GM06990 (cell line): ENCODE results near the gene ABCA8.
"Not testable (repeated sequence)": the region's sequence is repeated elsewhere in the genome, so short reads cannot be mapped to it uniquely, and the experiment has no call there.

ENCODE experiments used
- DNase-seq: peaks from one replicate; pipeline ENCODE4 v3.0.0-alpha.2; 2011; ENCODE audit not compliant: insufficient read length; ENCODE audit errors: extremely low read depth
- H3K27me3 ChIP-seq: replicated peaks from 2 replicates; pipeline ENCODE4 v1.6.0; 2011; ENCODE audit warnings: low read length; ENCODE audit not compliant: control insufficient read depth, insufficient read depth
- H3K36me3 ChIP-seq: 2 replicates; pipeline ENCODE4 v1.5.1; 2011; ENCODE audit warnings: low read length; ENCODE audit not compliant: control insufficient read depth, insufficient read depth
- H3K4me3 ChIP-seq: replicated peaks from 2 replicates; pipeline ENCODE4 v1.5.1; 2011; ENCODE audit warnings: low read depth, mild to moderate bottlenecking, control low read depth, low read length
- CTCF ChIP-seq: IDR thresholded peaks from 2 replicates; pipeline ENCODE4 v1.5.1; 2011; ENCODE audit warnings: low read length, control low read depth, mild to moderate bottlenecking, inconsistent platforms; ENCODE audit not compliant: insufficient read depth, poor library complexity, severe bottlenecking

The ABCA8 gene

GRCh38 chr17:68829211-68829610 is 126.0 kb downstream of the ABCA8 start:
- H3K27me3 ChIP-seq: no peaks in the 10 kb centered on the region
- no peak for TF ChIP-seq CTCF
- no peak for DNase-seq
- no peaks in the 10 kb centered on the region for H3K36me3 ChIP-seq
- H3K4me3 ChIP-seq: no peak overlapping the region

GRCh38 chr17:68824707-68825106 is 130.5 kb downstream of the ABCA8 start:
- no peak for DNase-seq
- Histone ChIP-seq H3K4me3 (no peak overlapping the region), H3K36me3 (no peaks in the 10 kb centered on the region), H3K27me3 (no peaks in the 10 kb centered on the region; the same call in none of the 2 replicates)
- no peak for TF ChIP-seq CTCF

- H3K27me3 ChIP-seq, DNase-seq, H3K4me3 ChIP-seq, H3K36me3 ChIP-seq: not testable (repeated sequence)
These were observed 131.0 kb downstream of the ABCA8 start for GRCh38 chr17:68824185-68824584.

GRCh38 chr17:68822719-68823289 is 132.4 kb downstream of the ABCA8 start:
- no peaks in the 10 kb centered on the region; the same call in none of the 2 replicates for H3K27me3 ChIP-seq
- no peak for TF ChIP-seq CTCF
- no peak overlapping the region for H3K4me3 ChIP-seq
- no peaks in the 10 kb centered on the region for H3K36me3 ChIP-seq
- no peak for DNase-seq

GRCh38 chr17:68821860-68822696 is 133.1 kb downstream of the ABCA8 start:
- TF ChIP-seq CTCF: no peak
- H3K36me3 ChIP-seq: no peaks in the 10 kb centered on the region
- no peak overlapping the region for H3K4me3 ChIP-seq
- H3K27me3 ChIP-seq: no peaks in the 10 kb centered on the region; the same call in none of the 2 replicates
- DNase-seq: no peak

GRCh38 chr17:68820825-68821481 is 134.2 kb downstream of the ABCA8 start:
- H3K27me3 ChIP-seq: no peaks in the 10 kb centered on the region; the same call in none of the 2 replicates
- no peak overlapping the region for H3K4me3 ChIP-seq
- TF ChIP-seq CTCF: no peak
- H3K36me3 ChIP-seq: no peaks in the 10 kb centered on the region
- DNase-seq: no peak
